TTC549 (cell line): ENCODE measurements around the gene MYO3A.

Source experiments
- FAIRE-seq: peaks from 2 replicates; lab custom pipeline; 2012; peaks lifted over from hg19 to GRCh38; lab: Jason Lieb, UNC

The MYO3A gene

GRCh38 chr10:25933653-25934608 lies at the start of gene MYO3A:
MYO3A (plus strand) TSS chr10:25934229; CDS start chr10:25952111, 17,882 bp downstream.
- FAIRE-seq, result no peak

GRCh38 chr10:25888627-25889026 lies 45.4 kb upstream of the MYO3A start:
- FAIRE-seq, result no peak

- FAIRE-seq, result no peak
Observed at GRCh38 chr10:25890995-25891394, 43.0 kb upstream of the MYO3A start.

GRCh38 chr10:25895856-25896255 lies 38.2 kb upstream of the MYO3A start:
- FAIRE-seq, result no peak

- no peak for FAIRE-seq
Observed at GRCh38 chr10:25896421-25896820, 37.6 kb upstream of the MYO3A start.

- no peak for FAIRE-seq
Observed at GRCh38 chr10:25899304-25899703, 34.7 kb upstream of the MYO3A start.

- no peak for FAIRE-seq
Observed at GRCh38 chr10:25901199-25901598, 32.8 kb upstream of the MYO3A start.

- FAIRE-seq, result no peak
Observed at GRCh38 chr10:25902002-25902401, 32.0 kb upstream of the MYO3A start.

- no peak for FAIRE-seq
Observed at GRCh38 chr10:25907261-25907660, 26.8 kb upstream of the MYO3A start.

GRCh38 chr10:25912866-25913265 lies 21.2 kb upstream of the MYO3A start:
- no peak for FAIRE-seq

- no peak for FAIRE-seq
Observed at GRCh38 chr10:25914776-25915175, 19.3 kb upstream of the MYO3A start.

- no peak for FAIRE-seq
Observed at GRCh38 chr10:25934621-25935139, 651 bp downstream of the MYO3A start.

GRCh38 chr10:25938405-25938804 lies 4.4 kb downstream of the MYO3A start:
- no peak for FAIRE-seq

- no peak for FAIRE-seq
Observed at GRCh38 chr10:25944771-25945170, 10.7 kb downstream of the MYO3A start.

- no peak for FAIRE-seq
Observed at GRCh38 chr10:25952857-25953256, 18.8 kb downstream of the MYO3A start.

- FAIRE-seq, result no peak
Observed at GRCh38 chr10:25954851-25955250, 20.8 kb downstream of the MYO3A start.

- FAIRE-seq, result no peak
Observed at GRCh38 chr10:25959540-25960232, 25.7 kb downstream of the MYO3A start.

- FAIRE-seq, result no peak
Observed at GRCh38 chr10:25965584-25965983, 31.6 kb downstream of the MYO3A start.

GRCh38 chr10:25966844-25967243 lies 32.8 kb downstream of the MYO3A start:
- FAIRE-seq, result no peak

- no peak for FAIRE-seq
Observed at GRCh38 chr10:25972631-25973030, 38.6 kb downstream of the MYO3A start.

- FAIRE-seq, result no peak
Observed at GRCh38 chr10:25974897-25975459, 40.9 kb downstream of the MYO3A start.

GRCh38 chr10:25978771-25979170 lies 44.7 kb downstream of the MYO3A start:
- FAIRE-seq, result no peak

- no peak for FAIRE-seq
Observed at GRCh38 chr10:25982107-25982506, 48.1 kb downstream of the MYO3A start.
